ENCODE data around the gene ERCC6.

Gene ERCC6

GRCh38 chr10:49534670-49535381 lies 4.1 kb downstream of the ERCC6 start:
- no peak for TF ChIP-seq SUZ12 (IDR thresholded peaks at IDR 0.05; ENCODE audit: extremely low read depth, insufficient read depth, insufficient read length)
- no peak for TF ChIP-seq ZNF274 (IDR thresholded peaks at IDR 0.05; ENCODE audit: low read depth, low read length)
- no peak for TF ChIP-seq YY1 (IDR thresholded peaks at IDR 0.05; ENCODE audit: insufficient read depth, insufficient read length)
- no peak overlapping the region for H3K9ac ChIP-seq (ENCODE audit: insufficient read length, low read depth)
- H3K4me1 ChIP-seq (ENCODE audit: insufficient read depth, insufficient read length), result no peaks in the 10 kb centered on the region
- H3K9me3 ChIP-seq (ENCODE audit: insufficient read depth, low read length), result no peaks in the 10 kb centered on the region
- H3K27me3 ChIP-seq (ENCODE audit: insufficient read depth, insufficient read length), result peaks cover 7% of the 10 kb centered on the region
- no peak overlapping the region for H3K4me3 ChIP-seq (ENCODE audit: insufficient read length, low read depth)
- peaks cover 31% of the 10 kb centered on the region for H3K36me3 ChIP-seq (ENCODE audit: insufficient read depth, insufficient read length, low read length)
- DNase-seq (ENCODE audit: low read depth, low spot score), result no peak

- Histone ChIP-seq H3K36me3 (ENCODE audit: insufficient read depth, insufficient read length, low read length) (peaks cover 48% of the 10 kb centered on the region), H3K4me3 (ENCODE audit: insufficient read length, low read depth) (no peak overlapping the region), H3K4me1 (ENCODE audit: insufficient read depth, insufficient read length) (no peaks in the 10 kb centered on the region), H3K27me3 (ENCODE audit: insufficient read depth, insufficient read length) (no peaks in the 10 kb centered on the region), H3K9ac (ENCODE audit: insufficient read length, low read depth) (no peak overlapping the region), H3K9me3 (ENCODE audit: insufficient read depth, low read length) (no peaks in the 10 kb centered on the region)
- no peak for DNase-seq (ENCODE audit: low read depth, low spot score)
- TF ChIP-seq SUZ12 (IDR thresholded peaks at IDR 0.05; ENCODE audit: extremely low read depth, insufficient read depth, insufficient read length) (no peak), YY1 (IDR thresholded peaks at IDR 0.05; ENCODE audit: insufficient read depth, insufficient read length) (no peak), ZNF274 (IDR thresholded peaks at IDR 0.05; ENCODE audit: low read depth, low read length) (no peak)
Observed at GRCh38 chr10:49532461-49532860, 6.5 kb downstream of the ERCC6 start.

GRCh38 chr10:49528977-49529506 lies 9.9 kb downstream of the ERCC6 start:
- DNase-seq (ENCODE audit: low read depth, low spot score), result no peak
- no peak overlapping the region for H3K9ac ChIP-seq (ENCODE audit: insufficient read length, low read depth)
- no peaks in the 10 kb centered on the region for H3K27me3 ChIP-seq (ENCODE audit: insufficient read depth, insufficient read length)
- no peaks in the 10 kb centered on the region for H3K4me1 ChIP-seq (ENCODE audit: insufficient read depth, insufficient read length)
- H3K36me3 ChIP-seq (ENCODE audit: insufficient read depth, insufficient read length, low read length), result peaks cover 61% of the 10 kb centered on the region
- no peaks in the 10 kb centered on the region for H3K9me3 ChIP-seq (ENCODE audit: insufficient read depth, low read length)
- TF ChIP-seq YY1 (IDR thresholded peaks at IDR 0.05; ENCODE audit: insufficient read depth, insufficient read length) (no peak), ZNF274 (IDR thresholded peaks at IDR 0.05; ENCODE audit: low read depth, low read length) (no peak), SUZ12 (IDR thresholded peaks at IDR 0.05; ENCODE audit: extremely low read depth, insufficient read depth, insufficient read length) (no peak)
- no peak overlapping the region for H3K4me3 ChIP-seq (ENCODE audit: insufficient read length, low read depth)

GRCh38 chr10:49527850-49528249 lies 11.1 kb downstream of the ERCC6 start:
- H3K9me3 ChIP-seq (ENCODE audit: insufficient read depth, low read length), result no peaks in the 10 kb centered on the region
- no peaks in the 10 kb centered on the region for H3K4me1 ChIP-seq (ENCODE audit: insufficient read depth, insufficient read length)
- H3K4me3 ChIP-seq (ENCODE audit: insufficient read length, low read depth), result no peak overlapping the region
- no peak overlapping the region for H3K9ac ChIP-seq (ENCODE audit: insufficient read length, low read depth)
- peaks cover 71% of the 10 kb centered on the region for H3K36me3 ChIP-seq (ENCODE audit: insufficient read depth, insufficient read length, low read length)
- no peak for DNase-seq (ENCODE audit: low read depth, low spot score)
- TF ChIP-seq SUZ12 (IDR thresholded peaks at IDR 0.05; ENCODE audit: extremely low read depth, insufficient read depth, insufficient read length) (no peak), YY1 (IDR thresholded peaks at IDR 0.05; ENCODE audit: insufficient read depth, insufficient read length) (no peak), ZNF274 (IDR thresholded peaks at IDR 0.05; ENCODE audit: low read depth, low read length) (no peak)
- H3K27me3 ChIP-seq (ENCODE audit: insufficient read depth, insufficient read length), result no peaks in the 10 kb centered on the region

- H3K36me3 ChIP-seq (ENCODE audit: insufficient read depth, insufficient read length, low read length), result peaks cover 68% of the 10 kb centered on the region
- H3K27me3 ChIP-seq (ENCODE audit: insufficient read depth, insufficient read length), result no peaks in the 10 kb centered on the region
- no peak overlapping the region for H3K9ac ChIP-seq (ENCODE audit: insufficient read length, low read depth)
- no peak for TF ChIP-seq SUZ12 (IDR thresholded peaks at IDR 0.05; ENCODE audit: extremely low read depth, insufficient read depth, insufficient read length)
- no peak for TF ChIP-seq YY1 (IDR thresholded peaks at IDR 0.05; ENCODE audit: insufficient read depth, insufficient read length)
- no peak for TF ChIP-seq ZNF274 (IDR thresholded peaks at IDR 0.05; ENCODE audit: low read depth, low read length)
- DNase-seq (ENCODE audit: low read depth, low spot score), result no peak
- H3K9me3 ChIP-seq (ENCODE audit: insufficient read depth, low read length), result no peaks in the 10 kb centered on the region
- no peaks in the 10 kb centered on the region for H3K4me1 ChIP-seq (ENCODE audit: insufficient read depth, insufficient read length)
- no peak overlapping the region for H3K4me3 ChIP-seq (ENCODE audit: insufficient read length, low read depth)
Observed at GRCh38 chr10:49527061-49527460, 11.9 kb downstream of the ERCC6 start.

- no peak overlapping the region for H3K4me3 ChIP-seq (ENCODE audit: insufficient read length, low read depth)
- no peak overlapping the region for H3K9ac ChIP-seq (ENCODE audit: insufficient read length, low read depth)
- peaks cover 63% of the 10 kb centered on the region for H3K36me3 ChIP-seq (ENCODE audit: insufficient read depth, insufficient read length, low read length)
- no peak for TF ChIP-seq ZNF274 (IDR thresholded peaks at IDR 0.05; ENCODE audit: low read depth, low read length)
- H3K9me3 ChIP-seq (ENCODE audit: insufficient read depth, low read length), result no peaks in the 10 kb centered on the region
- no peaks in the 10 kb centered on the region for H3K27me3 ChIP-seq (ENCODE audit: insufficient read depth, insufficient read length)
- DNase-seq (ENCODE audit: low read depth, low spot score), result no peak
- H3K4me1 ChIP-seq (ENCODE audit: insufficient read depth, insufficient read length), result no peaks in the 10 kb centered on the region
Observed at GRCh38 chr10:49526619-49527018, 12.3 kb downstream of the ERCC6 start.

GRCh38 chr10:49524496-49524895 lies 14.4 kb downstream of the ERCC6 start:
- Histone ChIP-seq H3K36me3 (ENCODE audit: insufficient read depth, insufficient read length, low read length) (peaks cover 51% of the 10 kb centered on the region), H3K4me3 (ENCODE audit: insufficient read length, low read depth) (no peak overlapping the region), H3K9me3 (ENCODE audit: insufficient read depth, low read length) (no peaks in the 10 kb centered on the region), H3K4me1 (ENCODE audit: insufficient read depth, insufficient read length) (no peaks in the 10 kb centered on the region), H3K9ac (ENCODE audit: insufficient read length, low read depth) (no peak overlapping the region), H3K27me3 (ENCODE audit: insufficient read depth, insufficient read length) (no peaks in the 10 kb centered on the region)
- TF ChIP-seq ZNF274 (IDR thresholded peaks at IDR 0.05; ENCODE audit: low read depth, low read length), result no peak
- TF ChIP-seq YY1 (IDR thresholded peaks at IDR 0.05; ENCODE audit: insufficient read depth, insufficient read length), result no peak
- no peak for TF ChIP-seq SUZ12 (IDR thresholded peaks at IDR 0.05; ENCODE audit: extremely low read depth, insufficient read depth, insufficient read length)
- no peak for DNase-seq (ENCODE audit: low read depth, low spot score)
